Peyer's patch (tissue), 4 donors: ENCODE data around the gene RASSF3.

Experiments used
- CTCF ChIP-seq, 6 experiments: fragments of 450-650 bp in 4 of 6; fragments of 200-600 bp in 2 of 6; sonication (generic) in 1 of 6; IDR thresholded peaks; one replicate each; pipeline ENCODE4 v1.5.1; 2017 to 2019; ENCODE audit warnings: antibody characterized with exemption in 6 of 6, mild to moderate bottlenecking in 3 of 6, moderate library complexity in 1 of 6
- POLR2A ChIP-seq, 2 donors: fragments of 450-650 bp; IDR thresholded peaks; one replicate each; pipeline ENCODE4 v1.5.1; 2017; ENCODE audit warnings: antibody characterized with exemption in 2 of 2, mild to moderate bottlenecking in 2 of 2, moderate library complexity in 2 of 2

GRCh38 chr12:64736771-64737170, 126.5 kb downstream of the RASSF3 start:
- TF ChIP-seq CTCF (IDR thresholded peaks at IDR 0.05) (no peak), POLR2A (IDR thresholded peaks at IDR 0.05) (no peak)
